ENCODE measurements around the gene TMEM18.

The TMEM18 gene

DNA sequence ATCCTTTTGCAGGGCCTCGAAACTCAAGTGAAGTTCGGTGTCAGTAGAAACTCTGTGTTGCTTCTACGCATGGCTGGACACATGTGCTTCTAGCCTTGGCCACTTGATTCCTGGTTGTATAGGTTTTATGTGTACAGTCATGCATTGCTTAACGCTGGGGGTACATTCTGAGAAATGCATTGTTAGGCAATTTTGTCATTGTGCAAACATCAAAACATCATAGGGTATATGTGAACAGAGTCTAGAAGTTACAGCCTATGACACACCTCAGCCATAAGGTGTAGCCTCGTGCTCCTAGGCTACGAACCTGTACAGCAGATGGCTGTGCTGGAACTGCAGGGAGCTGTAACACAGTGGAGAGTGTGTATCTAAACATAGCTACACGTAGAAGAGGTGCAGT, 39.4 kb downstream of the TMEM18 start:
- no peak overlapping the region for H3K4me3 ChIP-seq (replicated peaks in 1 of 2; ENCODE audit: low read depth in 2 of 2, low read length in 2 of 2)
- DNase-seq (ENCODE audit: low read depth in 2 of 2): no peak

GRCh38 chr2:637406-637776, 39.8 kb downstream of the TMEM18 start:
- TF ChIP-seq CTCF (IDR thresholded peaks at IDR 0.05; ENCODE audit: low read depth, low read length): no peak
- no peak for DNase-seq (ENCODE audit: low read depth in 2 of 2)
- H3K4me3 ChIP-seq (replicated peaks in 1 of 2; ENCODE audit: low read depth in 2 of 2, low read length in 2 of 2): no peak overlapping the region

More for the DNA sequence above, 39.4 kb downstream of the TMEM18 start:
- no peak for TF ChIP-seq CTCF (IDR thresholded peaks at IDR 0.05; ENCODE audit: low read depth, low read length)

- peak overlapping the region in 1 of 2 donors; percentile 33 for H3K4me3 ChIP-seq (replicated peaks in 1 of 2; ENCODE audit: low read depth in 2 of 2, low read length in 2 of 2)
- peak; percentile 71 to 75 for DNase-seq (ENCODE audit: low read depth in 2 of 2)
- TF ChIP-seq CTCF (IDR thresholded peaks at IDR 0.05; ENCODE audit: low read depth, low read length): peak; percentile 78
Measured at GRCh38 chr2:636641-637405, 40.4 kb downstream of the TMEM18 start.

- no peak for DNase-seq (ENCODE audit: low read depth in 2 of 2)
- H3K4me3 ChIP-seq (replicated peaks in 1 of 2; ENCODE audit: low read depth in 2 of 2, low read length in 2 of 2): no peak overlapping the region
- no peak for TF ChIP-seq CTCF (IDR thresholded peaks at IDR 0.05; ENCODE audit: low read depth, low read length)
Measured at GRCh38 chr2:635687-636621, 41.3 kb downstream of the TMEM18 start.

DNA sequence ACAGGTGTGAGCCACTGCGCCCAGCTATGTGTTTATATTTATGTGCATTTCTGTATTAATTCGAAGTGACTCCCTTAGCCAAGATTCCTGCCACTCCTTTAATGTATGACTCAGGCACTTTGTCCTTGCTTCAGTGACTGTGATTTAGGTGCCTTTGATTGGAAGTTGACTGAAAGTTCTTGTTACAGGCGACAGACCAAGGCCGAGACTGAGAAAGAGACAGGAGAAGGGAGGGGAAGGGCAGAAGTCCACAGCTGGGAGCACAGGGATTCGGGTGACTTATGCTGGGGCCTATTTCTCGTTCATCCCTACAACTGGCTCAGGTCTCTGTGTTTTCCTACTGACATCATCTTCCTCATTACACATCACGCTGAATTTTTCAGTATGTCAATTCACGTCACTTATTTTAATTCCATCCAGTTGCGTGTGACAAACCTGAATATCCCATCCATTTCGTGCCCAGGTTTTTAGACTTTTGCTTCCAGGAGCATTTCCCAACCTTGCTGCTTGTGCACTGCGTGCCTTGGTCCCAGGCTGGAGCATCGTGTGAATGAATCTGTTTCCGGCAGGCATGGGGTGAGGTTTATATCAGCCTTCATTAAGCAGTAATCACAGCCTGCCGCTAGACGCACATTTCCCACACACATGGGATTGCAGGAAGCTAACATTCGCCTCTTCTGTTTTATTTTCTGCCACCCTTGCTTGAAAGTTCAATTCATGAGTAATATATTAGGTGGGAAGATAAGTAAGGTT, 42.4 kb downstream of the TMEM18 start:
- no peak for DNase-seq (ENCODE audit: low read depth in 2 of 2)
- no peak for TF ChIP-seq CTCF (IDR thresholded peaks at IDR 0.05; ENCODE audit: low read depth, low read length)
- H3K4me3 ChIP-seq (replicated peaks in 1 of 2; ENCODE audit: low read depth in 2 of 2, low read length in 2 of 2): no peak overlapping the region

GRCh38 chr2:634041-634440, 43.2 kb downstream of the TMEM18 start:
- H3K4me3 ChIP-seq (replicated peaks in 1 of 2; ENCODE audit: low read depth in 2 of 2, low read length in 2 of 2): no peak overlapping the region
- no peak for DNase-seq (ENCODE audit: low read depth in 2 of 2)
- no peak for TF ChIP-seq CTCF (IDR thresholded peaks at IDR 0.05; ENCODE audit: low read depth, low read length)
